HepG2 (cell line): ENCODE data around the gene CNTD1. TPM values are rescaled to one million over a fixed set of nuclear protein-coding genes. Genes with fewer than 3 reads are reported as not detected.

Experiments
- CEBPG ChIP-seq: IDR thresholded peaks from 2 replicates; pipeline ENCODE4 v1.6.1; 2016
- HNF4G ChIP-seq, 2 experiments: sonication (generic) in 1 of 2; formaldehyde crosslinking in 1 of 2; IDR thresholded peaks; 2 replicates each; pipeline versions ENCODE4 v1.4.0 to v1.6.1; 2011 to 2020; ENCODE audit warnings: borderline replicate concordance in 2 of 2, low read depth in 2 of 2, mild to moderate bottlenecking in 2 of 2, low read length in 1 of 2, missing genetic modification reagents in 1 of 2, moderate library complexity in 1 of 2
- KAT8 ChIP-seq: IDR thresholded peaks from 2 replicates; pipeline ENCODE4 v1.6.1; 2016; ENCODE audit warnings: missing genetic modification reagents, missing compliant biosample characterization
- NFIC ChIP-seq: IDR thresholded peaks from 2 replicates; pipeline ENCODE4 v1.6.1; 2012; ENCODE audit warnings: mild to moderate bottlenecking, low read length, inconsistent platforms
- NR2F6 ChIP-seq, 2 experiments: IDR thresholded peaks; 2 replicates each; pipeline ENCODE4 v1.6.1; 2016; ENCODE audit warnings: antibody characterized with exemption in 1 of 2, mild to moderate bottlenecking in 1 of 2
- POLR2AphosphoS5 ChIP-seq: IDR thresholded peaks from 2 replicates; pipeline ENCODE4 v1.6.1; 2012; ENCODE audit warnings: low read depth, low read length
- PRPF4 ChIP-seq: fragments of 200-400 bp; formaldehyde crosslinking; IDR thresholded peaks from 2 replicates; pipeline ENCODE4 v1.6.1; 2016; ENCODE audit warnings: low read length, low read depth; ENCODE audit not compliant: poor library complexity, severe bottlenecking
- PTBP1 ChIP-seq: fragments of 200-400 bp; formaldehyde crosslinking; IDR thresholded peaks from 2 replicates; pipeline ENCODE4 v1.6.1; 2018; ENCODE audit warnings: low read length, low read depth; ENCODE audit not compliant: poor library complexity, severe bottlenecking
- RARA ChIP-seq: IDR thresholded peaks from 2 replicates; pipeline ENCODE4 v1.6.1; 2016; ENCODE audit warnings: missing genetic modification reagents, missing compliant biosample characterization
- SP4 ChIP-seq: sonication (generic); formaldehyde crosslinking; IDR thresholded peaks from 2 replicates; pipeline ENCODE4 v1.8.1; 2023; ENCODE audit warnings: mild to moderate bottlenecking, missing genetic modification reagents
- TCF12 ChIP-seq, 2 experiments: fragments of 450-650 bp in 1 of 2; sonication (generic) in 1 of 2; formaldehyde crosslinking in 1 of 2; IDR thresholded peaks; 2 replicates each; pipeline versions ENCODE4 v1.6.1 to v1.8.0; 2017 to 2022; ENCODE audit warnings: antibody characterized with exemption in 1 of 2, mild to moderate bottlenecking in 1 of 2, missing genetic modification reagents in 1 of 2, moderate library complexity in 1 of 2
- ZFP1 ChIP-seq: IDR thresholded peaks from 2 replicates; pipeline ENCODE4 v1.6.1; 2016
- ZKSCAN1 ChIP-seq: fragments of 150-350 bp; IDR thresholded peaks from 2 replicates; pipeline ENCODE4 v1.6.1; 2014; ENCODE audit warnings: low read length
- ZNF101 ChIP-seq: sonication (generic); formaldehyde crosslinking; IDR thresholded peaks from 2 replicates; pipeline ENCODE4 v1.4.0; 2020; ENCODE audit warnings: mild to moderate bottlenecking, low read depth, missing genetic modification reagents, borderline replicate concordance
- ZNF143 ChIP-seq: sonication (generic); formaldehyde crosslinking; IDR thresholded peaks from 2 replicates; pipeline ENCODE4 v1.4.0; 2020; ENCODE audit warnings: missing genetic modification reagents
- ZNF160 ChIP-seq: sonication (generic); formaldehyde crosslinking; IDR thresholded peaks from 2 replicates; pipeline ENCODE4 v1.8.0; 2022; ENCODE audit warnings: mild to moderate bottlenecking, inconsistent platforms, missing genetic modification reagents
- ZNF512B ChIP-seq: sonication (generic); formaldehyde crosslinking; IDR thresholded peaks from 2 replicates; pipeline ENCODE4 v1.5.1; 2020; ENCODE audit warnings: missing genetic modification reagents, mild to moderate bottlenecking, borderline replicate concordance
- ZNF558 ChIP-seq: sonication (generic); formaldehyde crosslinking; IDR thresholded peaks from 2 replicates; pipeline ENCODE4 v1.9.0; 2022; ENCODE audit warnings: mild to moderate bottlenecking, missing genetic modification reagents, borderline replicate concordance
- ZNF598 ChIP-seq: sonication (generic); formaldehyde crosslinking; IDR thresholded peaks from 2 replicates; pipeline ENCODE4 v1.5.1; 2020; ENCODE audit warnings: mild to moderate bottlenecking, missing genetic modification reagents, borderline replicate concordance
- polyA plus RNA-seq, 8 experiments: library from polyadenylated mRNA; depleted of rRNA in 3 of 8; stranded (reverse) in 7 of 8; unstranded in 1 of 8; fragments of >200 nt; fragmentation: Illumina TruSeq in 4 of 8; extraction: Trizol in 4 of 8; gene quantifications; 2 replicates each; pipeline versions ENCODE4 v1.2.1 to v1.2.3, GENCODE V29; 2011 to 2016; ENCODE audit warnings: low read depth in 4 of 8, missing spikeins in 1 of 8, mixed read lengths in 1 of 8; ENCODE audit not compliant: insufficient read depth in 1 of 8
- total RNA-seq, 5 experiments: library from RNA; depleted of rRNA; stranded (reverse); fragments of >200 nt; fragmentation: Illumina TruSeq; extraction: Trizol; gene quantifications; 2 replicates each; pipeline ENCODE4 v1.2.3, GENCODE V29; 2016; ENCODE audit warnings: low read depth in 1 of 5
- TF ChIP-seq, protein P1 (sequence below): sonication (generic); formaldehyde crosslinking; IDR thresholded peaks from 2 replicates; pipeline ENCODE4 v1.4.0; 2020; ENCODE audit warnings: missing genetic modification reagents
- TF ChIP-seq, protein P2 (sequence below): sonication (generic); formaldehyde crosslinking; IDR thresholded peaks from 2 replicates; pipeline ENCODE4 v1.8.1; 2023; ENCODE audit warnings: mild to moderate bottlenecking, inconsistent platforms, moderate library complexity, missing genetic modification reagents, borderline replicate concordance
- TF ChIP-seq, protein P3 (sequence below): sonication (generic); formaldehyde crosslinking; IDR thresholded peaks from 2 replicates; pipeline ENCODE4 v1.5.0; 2020; ENCODE audit warnings: missing genetic modification reagents

Gene CNTD1
- total and polyA plus RNA-seq, 2 of the 13 experiments (the other 11 are each of a cell fraction or from before 2014, with no cell fraction given): 0.11 to 0.15 TPM

DNA sequence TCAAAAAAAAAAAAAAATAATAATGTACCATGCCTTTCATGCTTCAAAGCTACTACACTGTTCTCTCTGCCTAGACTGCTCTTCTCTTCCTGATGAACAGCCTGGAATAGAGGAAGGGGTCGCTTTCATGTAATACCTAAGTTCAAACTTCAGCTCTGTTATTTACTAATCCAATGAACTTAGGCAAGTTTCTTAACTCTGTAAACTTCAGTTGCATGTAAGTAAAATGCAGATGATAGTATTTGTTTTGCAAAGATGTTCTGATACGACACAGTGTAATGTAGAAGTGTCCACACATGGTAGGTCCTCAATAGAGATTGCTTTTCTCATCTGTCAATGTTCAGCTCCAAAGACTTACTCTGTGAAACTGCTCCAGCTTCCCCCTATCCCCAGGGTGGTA lies 6.7 kb upstream of the CNTD1 start (continued):
- TF ChIP-seq HNF4G (IDR thresholded peaks at IDR 0.05; ENCODE audit: borderline replicate concordance, low read depth, low read length): peak; percentile 86
- TF ChIP-seq HNF4G (CRISPR knock-in tag; IDR thresholded peaks at IDR 0.05; ENCODE audit: borderline replicate concordance, low read depth): no peak
- TF ChIP-seq, protein P1, sequence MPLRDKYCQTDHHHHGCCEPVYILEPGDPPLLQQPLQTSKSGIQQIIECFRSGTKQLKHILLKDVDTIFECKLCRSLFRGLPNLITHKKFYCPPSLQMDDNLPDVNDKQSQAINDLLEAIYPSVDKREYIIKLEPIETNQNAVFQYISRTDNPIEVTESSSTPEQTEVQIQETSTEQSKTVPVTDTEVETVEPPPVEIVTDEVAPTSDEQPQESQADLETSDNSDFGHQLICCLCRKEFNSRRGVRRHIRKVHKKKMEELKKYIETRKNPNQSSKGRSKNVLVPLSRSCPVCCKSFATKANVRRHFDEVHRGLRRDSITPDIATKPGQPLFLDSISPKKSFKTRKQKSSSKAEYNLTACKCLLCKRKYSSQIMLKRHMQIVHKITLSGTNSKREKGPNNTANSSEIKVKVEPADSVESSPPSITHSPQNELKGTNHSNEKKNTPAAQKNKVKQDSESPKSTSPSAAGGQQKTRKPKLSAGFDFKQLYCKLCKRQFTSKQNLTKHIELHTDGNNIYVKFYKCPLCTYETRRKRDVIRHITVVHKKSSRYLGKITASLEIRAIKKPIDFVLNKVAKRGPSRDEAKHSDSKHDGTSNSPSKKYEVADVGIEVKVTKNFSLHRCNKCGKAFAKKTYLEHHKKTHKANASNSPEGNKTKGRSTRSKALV (CRISPR knock-in tag): no peak
- TF ChIP-seq ZNF512B (CRISPR knock-in tag): no peak
- TF ChIP-seq PRPF4: no peak
- no peak for TF ChIP-seq SP4 (CRISPR knock-in tag)
- no peak for TF ChIP-seq PTBP1
- TF ChIP-seq POLR2AphosphoS5: peak; percentile 15; the same call in 1 of the 2 replicates
- TF ChIP-seq KAT8: 0 out of 2 replicates have a peak, but pooled peaks have one; percentile 13
- TF ChIP-seq ZFP1 (CRISPR knock-in tag): no peak
- TF ChIP-seq CEBPG (CRISPR knock-in tag): peak; percentile 69
- TF ChIP-seq, protein P2, sequence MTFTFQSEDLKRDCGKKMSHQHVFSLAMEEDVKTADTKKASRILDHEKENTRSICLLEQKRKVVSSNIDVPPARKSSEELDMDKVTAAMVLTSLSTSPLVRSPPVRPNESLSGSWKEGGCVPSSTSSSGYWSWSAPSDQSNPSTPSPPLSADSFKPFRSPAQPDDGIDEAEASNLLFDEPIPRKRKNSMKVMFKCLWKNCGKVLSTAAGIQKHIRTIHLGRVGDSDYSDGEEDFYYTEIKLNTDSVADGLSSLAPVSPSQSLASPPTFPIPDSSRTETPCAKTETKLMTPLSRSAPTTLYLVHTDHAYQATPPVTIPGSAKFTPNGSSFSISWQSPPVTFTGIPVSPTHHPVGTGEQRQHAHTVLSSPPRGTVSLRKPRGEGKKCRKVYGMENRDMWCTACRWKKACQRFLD (CRISPR knock-in tag): no peak
- peak; percentile 70; the same call in 1 of the 2 replicates for TF ChIP-seq ZKSCAN1
- TF ChIP-seq ZNF143: no peak
- TF ChIP-seq NR2F6 (IDR thresholded peaks at IDR 0.05): peak; percentile 39; the same call in 1 of the 2 replicates
- no peak for TF ChIP-seq NR2F6 (CRISPR knock-in tag; IDR thresholded peaks at IDR 0.05)
- TF ChIP-seq NFIC: 0 out of 2 replicates have a peak, but pooled peaks have one; percentile 17
- TF ChIP-seq ZNF598 (CRISPR knock-in tag): no peak
- TF ChIP-seq ZNF101 (CRISPR knock-in tag): no peak
- no peak for TF ChIP-seq TCF12 (IDR thresholded peaks at IDR 0.05)
- no peak for TF ChIP-seq TCF12 (CRISPR knock-in tag; IDR thresholded peaks at IDR 0.05)
- TF ChIP-seq ZNF160 (CRISPR knock-in tag): no peak
- no peak; the same call in 1 of the 2 replicates for TF ChIP-seq RARA (CRISPR knock-in tag)
- TF ChIP-seq ZNF558 (CRISPR knock-in tag): no peak
- TF ChIP-seq, protein P3, sequence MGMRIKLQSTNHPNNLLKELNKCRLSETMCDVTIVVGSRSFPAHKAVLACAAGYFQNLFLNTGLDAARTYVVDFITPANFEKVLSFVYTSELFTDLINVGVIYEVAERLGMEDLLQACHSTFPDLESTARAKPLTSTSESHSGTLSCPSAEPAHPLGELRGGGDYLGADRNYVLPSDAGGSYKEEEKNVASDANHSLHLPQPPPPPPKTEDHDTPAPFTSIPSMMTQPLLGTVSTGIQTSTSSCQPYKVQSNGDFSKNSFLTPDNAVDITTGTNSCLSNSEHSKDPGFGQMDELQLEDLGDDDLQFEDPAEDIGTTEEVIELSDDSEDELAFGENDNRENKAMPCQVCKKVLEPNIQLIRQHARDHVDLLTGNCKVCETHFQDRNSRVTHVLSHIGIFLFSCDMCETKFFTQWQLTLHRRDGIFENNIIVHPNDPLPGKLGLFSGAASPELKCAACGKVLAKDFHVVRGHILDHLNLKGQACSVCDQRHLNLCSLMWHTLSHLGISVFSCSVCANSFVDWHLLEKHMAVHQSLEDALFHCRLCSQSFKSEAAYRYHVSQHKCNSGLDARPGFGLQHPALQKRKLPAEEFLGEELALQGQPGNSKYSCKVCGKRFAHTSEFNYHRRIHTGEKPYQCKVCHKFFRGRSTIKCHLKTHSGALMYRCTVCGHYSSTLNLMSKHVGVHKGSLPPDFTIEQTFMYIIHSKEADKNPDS: no peak
